HepG2 (cell line): ENCODE data around the gene CHST14.

Experiments used
- BRD4 ChIP-seq: sonication (generic); formaldehyde crosslinking; IDR thresholded peaks from 2 replicates; pipeline ENCODE4 v1.4.0; 2020; ENCODE audit warnings: missing genetic modification reagents
- CEBPZ ChIP-seq: IDR thresholded peaks from 2 replicates; pipeline ENCODE4 v1.6.1; 2012; ENCODE audit warnings: low read length, improper control_type of control experiment
- CTCF ChIP-seq: sonication (generic); formaldehyde crosslinking; IDR thresholded peaks from 2 replicates; pipeline ENCODE4 v1.5.0; 2020; ENCODE audit warnings: mild to moderate bottlenecking, missing genetic modification reagents, moderate library complexity
- EZH2 ChIP-seq: conservative IDR thresholded peaks from 2 replicates; pipeline ENCODE4 v1.6.1; 2012; ENCODE audit warnings: mild to moderate bottlenecking, low read depth, low read length, moderate library complexity
- FOXK1 ChIP-seq: sonication (generic); formaldehyde crosslinking; IDR thresholded peaks from 2 replicates; pipeline ENCODE4 v1.4.0; 2020; ENCODE audit warnings: low read depth, missing genetic modification reagents, borderline replicate concordance
- JUN ChIP-seq: sonication (generic); formaldehyde crosslinking; IDR thresholded peaks from 2 replicates; pipeline ENCODE4 v1.4.0; 2020; ENCODE audit warnings: mild to moderate bottlenecking, missing genetic modification reagents
- PHF21A ChIP-seq: sonication (generic); formaldehyde crosslinking; IDR thresholded peaks from 2 replicates; pipeline ENCODE4 v1.5.0; 2020; ENCODE audit warnings: mild to moderate bottlenecking, missing genetic modification reagents
- POLR2A ChIP-seq, 2 experiments: IDR thresholded peaks; 2 replicates each; pipeline ENCODE4 v1.6.1; 2011; ENCODE audit warnings: low read depth in 2 of 2, low read length in 2 of 2, mild to moderate bottlenecking in 1 of 2, moderate library complexity in 1 of 2; ENCODE audit not compliant: insufficient read depth in 1 of 2
- POLR2AphosphoS5 ChIP-seq: IDR thresholded peaks from 2 replicates; pipeline ENCODE4 v1.6.1; 2012; ENCODE audit warnings: low read depth, low read length
- TSC22D2 ChIP-seq: sonication (generic); formaldehyde crosslinking; IDR thresholded peaks from 2 replicates; pipeline ENCODE4 v1.5.1; 2020; ENCODE audit warnings: missing genetic modification reagents, mild to moderate bottlenecking, borderline replicate concordance
- ZNF670 ChIP-seq: sonication (generic); formaldehyde crosslinking; IDR thresholded peaks from 2 replicates; pipeline ENCODE4 v1.8.0; 2022; ENCODE audit warnings: mild to moderate bottlenecking, missing genetic modification reagents, borderline replicate concordance

GRCh38 chr15:40452296-40453090, 18.3 kb upstream of the CHST14 start:
- TF ChIP-seq CTCF = no peak
- TF ChIP-seq POLR2AphosphoS5 = no peak
- no peak for TF ChIP-seq POLR2A (IDR thresholded peaks at IDR 0.05; ENCODE audit: insufficient read depth in 1 of 2, low read depth in 2 of 2, low read length in 2 of 2)
- no peak for TF ChIP-seq ZNF670 (CRISPR knock-in tag)
- TF ChIP-seq FOXK1 = no peak
- no peak for TF ChIP-seq EZH2
- no peak for TF ChIP-seq BRD4
- no peak for TF ChIP-seq CEBPZ
- no peak for TF ChIP-seq JUN (CRISPR knock-in tag)
- no peak for TF ChIP-seq PHF21A (CRISPR knock-in tag)
- TF ChIP-seq TSC22D2 (CRISPR knock-in tag) = no peak
